Epidermal melanocyte (primary cell): ENCODE measurements around the gene KCNMA1.
"Not testable (repeated sequence)": the region's sequence is repeated elsewhere in the genome, so short reads cannot be mapped to it uniquely, and the experiment has no call there.

Experiments used
- DNase-seq: peaks from one replicate; pipeline ENCODE4 v3.0.0; 2011; ENCODE audit warnings: low spot score; ENCODE audit not compliant: insufficient read length

The KCNMA1 gene

DNA sequence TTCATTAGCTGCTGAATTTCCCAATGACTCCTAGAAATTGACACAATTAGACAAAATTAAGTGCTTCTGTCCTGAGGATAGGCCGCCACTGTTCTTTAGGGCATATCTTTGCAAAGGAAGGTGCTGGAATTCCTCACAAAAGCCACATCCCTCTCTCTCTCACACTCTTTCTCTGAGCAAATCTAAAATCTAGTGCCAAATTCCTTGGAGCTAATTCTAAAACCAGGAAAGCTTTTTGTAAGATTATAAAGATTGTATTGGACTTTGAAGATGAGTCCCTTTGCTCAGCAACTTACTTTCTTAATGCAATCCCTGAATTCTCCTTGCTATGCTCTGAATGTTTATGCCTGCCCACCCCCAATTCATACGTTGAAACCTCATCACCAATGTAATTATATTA, 288.9 kb downstream of the KCNMA1 start:
- DNase-seq, result no peak

DNA sequence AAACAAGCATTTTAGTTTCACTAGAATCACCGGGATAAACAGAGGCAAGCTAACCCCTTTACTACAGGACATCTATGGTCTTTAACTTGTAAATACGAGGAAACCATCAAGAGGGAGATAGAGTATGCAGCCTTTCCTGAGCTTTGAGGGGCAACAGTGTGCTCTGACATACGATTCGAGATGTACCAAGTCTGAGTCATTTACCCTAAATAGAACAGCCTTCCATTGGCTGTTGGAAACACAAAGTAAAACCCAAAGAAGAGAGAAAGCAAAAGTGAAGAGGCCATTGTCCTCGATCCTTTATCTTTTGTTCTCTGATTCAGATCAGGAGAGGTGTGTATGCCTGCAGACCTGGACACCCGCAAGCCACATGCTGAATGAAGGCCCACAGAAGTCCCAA, 289.5 kb downstream of the KCNMA1 start:
- no peak for DNase-seq

DNA sequence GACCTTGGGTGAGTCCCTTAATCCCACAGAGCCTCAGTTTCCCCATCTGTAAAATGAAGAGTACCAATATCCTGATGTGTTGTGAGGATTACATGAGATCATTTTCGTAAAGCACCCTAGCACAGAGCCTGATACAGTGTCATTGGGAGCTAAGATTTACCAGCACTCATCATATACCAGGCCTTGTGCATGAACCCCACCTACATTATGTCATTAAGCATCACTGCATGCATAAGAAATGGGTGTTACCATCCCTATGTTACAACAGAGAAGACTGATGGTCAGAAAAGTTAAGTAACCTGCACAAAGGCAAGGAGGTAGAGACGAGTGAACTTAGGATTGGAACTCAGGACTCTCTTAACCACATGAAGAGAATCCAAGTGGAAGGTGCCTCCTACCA, 290.6 kb downstream of the KCNMA1 start:
- DNase-seq, result no peak

DNA sequence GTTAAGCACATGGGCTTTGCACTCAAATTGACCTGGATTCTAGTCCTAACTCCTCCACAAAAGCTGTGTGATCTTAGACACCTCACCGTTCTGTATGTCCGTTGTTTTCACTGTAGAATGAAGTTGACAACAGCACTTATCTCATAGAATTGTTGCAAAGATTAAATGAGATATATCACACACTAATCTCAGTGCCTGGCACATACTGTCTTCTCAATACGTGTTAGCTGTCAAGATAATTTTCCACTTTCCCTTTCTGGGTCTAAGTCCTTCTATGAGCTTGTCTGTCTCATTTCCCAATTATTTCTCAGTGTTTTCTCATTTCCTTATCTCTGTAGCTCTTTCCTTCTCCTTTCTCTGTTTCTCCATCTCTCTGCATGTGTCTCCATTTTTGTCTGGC, 296.6 kb downstream of the KCNMA1 start:
- no peak for DNase-seq

DNA sequence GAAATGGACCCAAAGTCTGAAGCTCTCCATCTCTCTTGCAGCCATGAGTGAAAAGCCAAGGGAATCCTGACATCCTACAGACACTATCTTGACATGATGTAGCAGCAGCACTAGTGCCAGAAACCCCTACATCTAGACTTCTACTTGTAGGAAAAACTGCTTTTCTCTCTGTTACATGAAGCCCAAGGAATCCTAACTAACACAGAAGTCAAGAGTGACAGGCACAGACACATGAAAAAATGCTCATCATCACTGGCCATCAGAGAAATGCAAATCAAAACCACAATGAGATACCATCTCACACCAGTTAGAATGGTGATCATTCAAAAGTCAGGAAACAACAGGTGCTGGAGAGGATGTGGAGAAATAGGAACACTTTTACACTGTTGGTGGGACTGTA, 297.7 kb downstream of the KCNMA1 start:
- DNase-seq, result not testable (repeated sequence)

DNA sequence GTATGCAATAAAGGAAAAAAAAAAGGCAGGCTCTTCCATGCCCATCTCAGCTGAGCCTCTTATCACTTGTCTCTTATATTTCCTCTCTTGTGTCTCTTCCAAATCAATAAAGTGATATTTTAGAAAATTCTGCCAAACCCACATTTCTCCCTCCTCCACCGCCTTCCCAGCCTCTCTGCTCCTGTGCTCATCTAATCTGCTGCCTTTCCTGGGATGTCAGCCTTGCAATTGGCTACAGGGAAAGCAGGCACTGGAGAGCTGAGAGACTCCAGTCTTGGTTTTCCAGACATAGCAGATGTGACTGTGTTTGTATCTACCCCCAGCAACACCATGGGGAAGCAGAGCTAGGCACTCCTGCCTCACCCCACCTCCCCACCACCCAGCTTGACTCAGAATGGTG, 298.4 kb downstream of the KCNMA1 start:
- DNase-seq, result no peak

DNA sequence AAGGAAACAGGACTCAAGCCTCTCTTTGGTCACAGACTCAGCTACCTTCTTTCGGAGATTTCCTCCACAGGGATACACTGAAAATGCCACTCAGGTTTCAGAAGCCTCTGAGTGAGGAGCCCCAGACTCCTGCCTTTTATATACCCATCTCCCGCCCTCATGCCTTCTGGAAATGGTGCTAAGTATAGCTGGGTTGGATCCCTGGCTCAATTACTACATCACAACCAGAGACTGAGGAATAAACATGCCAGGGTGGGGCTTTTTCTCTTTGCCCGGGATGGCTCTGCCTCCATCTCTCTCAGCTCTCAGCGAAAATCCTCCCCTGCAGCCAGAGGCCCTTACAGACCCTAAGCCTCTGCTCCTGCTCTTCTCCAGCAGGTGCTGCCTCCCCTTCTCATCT, 299.5 kb downstream of the KCNMA1 start:
- DNase-seq, result no peak

DNA sequence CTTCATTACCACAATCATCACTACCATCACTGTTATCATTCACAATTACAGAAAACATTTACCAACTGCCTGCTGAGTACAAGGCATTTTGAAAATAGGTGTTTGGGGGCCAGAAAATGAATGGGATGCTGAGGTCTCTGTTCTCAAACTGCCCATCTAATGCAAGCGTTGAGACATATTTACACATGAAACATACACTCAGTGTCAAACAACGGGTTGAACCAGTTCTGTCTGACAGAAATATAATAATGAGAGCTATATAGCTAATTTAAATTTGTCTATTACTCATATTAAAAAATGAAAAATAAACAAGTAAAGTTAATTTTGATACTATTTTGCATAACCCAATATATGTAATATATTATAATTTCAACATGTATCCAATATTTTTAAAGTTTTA, 303.1 kb downstream of the KCNMA1 start:
- DNase-seq, result no peak

DNA sequence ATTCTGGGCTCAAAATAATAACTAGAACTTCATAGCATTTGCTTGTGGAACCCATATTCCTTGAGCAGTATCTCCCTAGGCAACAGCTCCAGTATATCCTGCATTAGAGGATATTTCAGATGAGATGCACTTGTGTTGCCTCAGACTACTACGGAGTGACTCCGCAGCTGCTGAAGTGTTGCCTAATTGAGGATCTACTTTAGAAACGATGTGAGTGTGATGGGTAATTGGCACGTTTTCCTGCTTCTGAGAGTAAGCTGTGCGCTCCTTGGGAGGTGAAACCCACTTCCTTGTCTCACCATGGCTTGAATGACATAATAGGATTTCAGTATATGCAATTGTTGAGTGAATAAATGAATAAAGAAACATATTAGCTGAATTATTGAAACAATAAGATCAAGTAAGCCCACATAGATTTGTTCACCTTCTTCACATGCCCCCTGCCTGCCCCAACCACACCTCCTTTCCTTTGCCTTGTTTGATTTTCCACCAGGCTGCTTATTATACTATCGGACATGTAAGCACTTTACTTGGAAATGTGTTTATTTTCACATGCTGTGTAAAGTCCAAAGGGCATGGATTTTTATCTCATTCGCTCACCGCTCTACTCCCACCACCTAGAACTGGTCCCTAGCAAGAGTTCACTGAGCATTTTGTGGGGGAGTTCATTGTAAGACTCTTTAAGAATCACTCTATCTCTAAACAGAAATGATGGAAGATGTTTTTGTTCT, 303.8 kb downstream of the KCNMA1 start:
- DNase-seq, result no peak

DNA sequence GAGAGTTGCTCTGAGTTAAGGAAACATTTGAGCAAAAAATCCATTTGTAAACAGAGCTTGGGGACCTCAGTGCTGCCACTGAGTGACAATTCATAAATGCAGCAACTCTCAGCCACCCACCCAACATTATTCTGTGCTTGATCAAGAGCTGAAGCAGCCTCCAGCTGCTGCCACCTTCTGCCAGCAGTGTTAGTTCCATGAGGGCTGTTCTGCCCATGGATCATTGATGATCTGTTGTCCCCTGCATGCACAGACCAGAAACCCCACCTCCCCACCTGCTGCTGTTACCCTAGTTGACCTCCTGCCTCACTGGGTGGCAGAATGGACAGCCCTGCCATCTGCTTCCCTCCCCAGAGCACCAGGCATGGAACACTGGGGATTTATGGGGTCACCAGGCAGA, 305.4 kb downstream of the KCNMA1 start:
- DNase-seq, result no peak

DNA sequence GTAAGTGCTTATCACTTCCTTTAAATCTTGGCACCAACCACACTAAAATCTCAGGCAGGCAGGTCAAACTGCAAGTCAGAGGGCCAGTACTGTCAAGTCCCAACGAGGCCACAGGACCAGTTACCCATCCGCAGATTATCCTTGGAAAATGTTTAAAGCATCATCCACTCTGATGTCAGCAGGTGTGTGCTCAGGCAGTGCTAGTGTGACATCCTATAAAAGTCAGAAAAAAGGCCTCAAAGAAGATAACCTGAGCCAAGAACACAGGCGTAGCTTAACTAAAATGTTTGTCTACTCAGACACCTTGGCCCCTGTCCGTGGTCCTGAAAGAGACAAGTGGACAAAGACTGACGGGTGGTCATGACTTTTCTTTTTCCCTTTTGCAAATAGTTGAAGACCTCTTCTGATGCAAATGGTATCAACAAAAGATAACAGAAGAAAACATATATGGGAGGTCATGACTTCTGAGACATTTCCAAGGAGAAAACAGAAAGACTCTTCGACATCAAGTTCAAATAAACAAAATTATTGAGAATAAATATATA, 309.3 kb downstream of the KCNMA1 start:
- no peak for DNase-seq

DNA sequence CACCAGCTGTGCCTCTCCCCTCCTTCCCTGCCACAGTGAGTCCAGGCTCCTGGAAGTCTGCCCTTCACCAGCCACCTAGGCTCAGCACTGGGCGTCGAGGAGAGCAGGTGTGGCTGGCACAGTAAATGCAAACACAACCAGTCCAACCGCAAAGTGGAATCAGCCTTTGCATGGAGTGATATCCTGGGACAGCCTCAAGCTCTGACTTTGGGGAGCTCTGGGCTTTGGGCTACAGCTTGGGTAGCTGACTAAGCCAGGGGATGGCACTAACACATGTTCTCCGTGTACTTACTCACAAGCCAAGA, 312.4 kb downstream of the KCNMA1 start:
- DNase-seq, result no peak

DNA sequence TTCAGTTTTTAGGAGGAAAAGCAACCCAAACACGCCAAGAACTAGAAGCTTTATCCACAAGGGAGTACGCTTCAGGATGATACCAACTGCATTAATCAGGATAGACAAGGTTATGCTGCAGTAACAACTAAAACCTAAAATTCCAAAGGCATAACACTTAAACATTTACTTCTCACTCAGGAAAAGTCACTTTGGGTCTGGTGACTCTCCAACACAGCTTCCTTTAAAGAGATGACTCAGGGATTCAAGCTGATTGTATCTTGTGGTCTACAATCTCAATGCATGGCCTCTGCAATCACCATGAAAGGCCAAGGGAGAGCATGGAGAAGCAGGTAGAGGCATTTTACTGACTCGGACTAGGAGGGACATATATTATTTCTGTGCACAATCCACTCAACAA, 315.8 kb downstream of the KCNMA1 start:
- no peak for DNase-seq

DNA sequence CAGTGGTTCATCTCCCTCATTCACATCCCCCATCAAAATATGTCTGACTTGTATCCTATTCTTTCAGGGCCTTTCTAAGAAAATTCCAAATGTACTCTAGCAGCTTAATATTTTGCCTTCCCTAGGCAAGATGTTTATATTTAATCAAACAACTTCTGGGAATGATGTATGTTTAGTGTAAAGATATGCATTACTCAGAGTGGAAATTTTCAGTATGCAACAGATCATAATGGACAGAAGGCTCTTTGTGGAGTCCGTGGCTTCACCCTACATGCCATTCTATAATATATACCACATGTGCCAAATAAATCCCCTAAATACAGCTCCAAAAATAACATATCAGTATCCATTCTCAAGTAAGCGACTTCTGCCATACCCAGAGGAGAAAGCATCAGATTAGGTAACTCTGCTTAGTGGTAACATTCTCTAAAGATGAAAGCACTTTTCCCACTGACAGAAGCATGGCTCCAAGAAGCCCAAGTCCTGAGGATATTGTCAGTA, 316.6 kb downstream of the KCNMA1 start:
- DNase-seq, result peak; percentile 43

DNA sequence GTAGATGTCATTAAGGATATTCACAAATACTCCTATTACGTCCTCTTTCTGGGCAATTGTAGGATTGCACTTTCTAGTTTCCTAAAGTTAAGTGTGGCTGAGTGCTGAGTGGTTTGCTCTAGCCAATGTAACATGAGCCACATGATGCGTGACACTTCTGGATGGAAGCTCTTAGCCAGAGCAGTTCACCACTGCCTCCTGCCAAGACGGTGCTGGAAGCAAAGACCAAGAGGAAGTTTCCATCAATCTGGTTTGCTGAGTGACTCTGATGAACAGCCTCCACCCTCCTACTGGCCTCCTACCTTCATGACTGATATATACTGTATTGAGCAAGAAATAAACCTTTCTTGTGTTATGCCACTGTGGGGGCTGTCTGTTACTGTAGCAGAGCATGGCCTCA, 318.1 kb downstream of the KCNMA1 start:
- DNase-seq, result no peak

DNA sequence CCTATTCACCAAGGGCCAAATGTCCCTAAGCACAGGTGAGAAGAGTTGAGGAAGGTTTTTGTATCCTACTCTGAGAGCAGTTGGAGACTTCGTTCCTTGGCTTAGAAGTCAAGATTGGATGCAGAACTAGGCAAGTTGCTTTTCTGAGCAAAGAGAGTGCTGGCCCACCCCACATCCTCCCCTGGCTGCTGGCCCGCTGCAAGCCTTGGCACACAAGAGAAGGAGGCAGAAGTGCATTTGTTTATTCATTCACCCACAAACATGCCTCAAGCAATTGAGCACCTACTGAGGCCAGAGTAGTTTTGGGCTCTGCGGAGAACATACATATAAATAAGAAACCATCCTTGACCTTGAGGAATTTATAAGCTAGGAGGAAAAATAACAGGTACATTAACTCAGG, 318.9 kb downstream of the KCNMA1 start:
- no peak for DNase-seq

DNA sequence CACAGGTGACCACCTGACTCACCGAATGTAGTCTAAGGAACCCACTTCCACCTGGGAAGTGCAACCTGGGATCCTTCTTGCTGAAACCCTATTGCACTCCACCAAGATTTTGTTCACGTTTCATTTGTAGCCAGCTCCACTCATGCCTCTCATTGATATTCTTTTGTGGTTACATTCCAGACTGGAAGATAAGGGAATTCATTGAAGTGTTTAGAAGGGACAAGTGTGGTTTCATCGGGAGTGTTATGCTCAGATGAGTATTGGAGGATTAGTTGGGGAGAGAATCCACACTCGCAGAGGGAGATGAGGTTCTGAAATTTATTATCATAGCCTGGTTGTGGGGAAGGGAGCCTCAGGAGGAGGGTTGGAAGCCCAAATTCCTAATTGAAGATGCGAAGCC, 320.4 kb downstream of the KCNMA1 start:
- DNase-seq, result no peak

DNA sequence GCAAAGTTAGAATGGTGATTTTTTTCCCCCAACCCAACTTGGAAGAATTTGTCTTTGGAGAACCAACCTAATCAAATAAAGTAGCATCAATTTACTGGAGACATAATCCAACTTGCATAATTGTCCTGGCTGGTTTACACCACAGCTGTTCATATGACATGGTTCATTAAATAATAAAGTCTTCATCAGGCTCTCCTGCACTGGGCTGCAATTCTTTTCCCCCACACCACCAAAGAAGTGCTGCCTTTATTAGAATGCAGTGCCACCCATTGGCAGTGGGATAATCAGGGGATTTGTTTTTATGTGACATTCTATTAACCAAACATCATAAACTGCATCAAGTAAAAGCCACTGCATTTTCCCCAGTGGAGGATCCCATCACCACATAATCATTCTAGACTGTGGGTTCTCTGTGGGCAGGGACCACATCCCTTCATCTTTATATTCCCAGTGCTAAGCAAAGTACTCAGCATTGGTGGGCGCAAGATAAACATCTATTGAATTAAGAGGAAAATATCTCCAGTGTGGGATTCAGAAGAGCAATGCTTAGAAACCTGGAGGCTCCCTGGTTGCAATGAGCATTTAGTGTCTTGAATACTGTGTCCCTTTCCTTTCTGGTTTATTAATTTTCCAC, 322.0 kb downstream of the KCNMA1 start:
- DNase-seq, result no peak

DNA sequence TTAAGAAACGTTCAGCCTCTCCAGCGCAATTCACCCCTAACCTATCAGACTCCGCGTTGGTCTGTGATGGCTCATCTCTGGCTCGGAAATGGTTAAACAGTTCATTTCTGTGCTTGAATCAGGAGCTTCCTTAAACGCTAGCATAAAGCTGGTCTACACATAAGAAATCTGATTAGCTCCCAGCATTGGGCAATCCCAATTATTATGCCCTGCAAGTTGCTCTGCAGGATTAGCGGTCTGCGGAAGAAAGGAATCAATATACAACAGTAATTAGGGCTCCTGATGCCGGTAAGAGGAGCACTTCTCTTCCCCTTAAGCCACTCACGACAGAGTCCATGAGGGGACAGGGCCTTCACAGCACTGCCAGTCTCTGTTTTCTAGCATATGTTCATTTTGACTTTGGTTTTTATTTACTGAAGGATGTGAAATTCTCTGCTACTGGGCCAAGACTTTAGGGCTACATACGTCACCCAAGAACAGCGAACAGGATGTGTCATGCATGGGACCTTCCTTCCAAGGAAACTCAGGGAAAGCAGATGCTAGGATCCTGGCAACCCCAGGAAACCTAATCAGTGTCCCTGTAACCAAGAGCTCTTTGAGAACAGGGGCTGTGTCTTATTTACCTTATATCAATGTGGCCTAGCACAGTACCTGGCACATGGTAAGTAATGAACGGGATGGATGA, 324.4 kb downstream of the KCNMA1 start:
- no peak for DNase-seq

DNA sequence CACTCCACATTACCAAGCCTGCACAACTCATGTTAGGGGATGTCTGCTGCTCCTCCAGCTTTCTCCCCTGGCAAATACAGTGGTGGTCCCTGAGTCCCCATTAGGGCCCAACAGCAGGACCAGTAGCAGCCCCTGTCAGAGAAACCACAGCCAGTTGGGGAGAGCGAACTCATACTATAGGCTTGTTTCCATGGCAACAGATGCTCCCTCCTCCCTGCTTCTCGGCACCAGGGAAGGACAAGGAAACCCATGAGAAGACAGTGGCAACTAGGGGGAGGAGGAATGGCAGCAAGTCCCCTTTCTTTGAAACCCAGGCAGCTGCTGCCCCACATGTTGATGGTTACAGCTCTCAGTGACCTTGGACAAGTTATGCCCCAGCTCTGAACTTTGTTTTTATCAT, 326.4 kb downstream of the KCNMA1 start:
- DNase-seq, result no peak

DNA sequence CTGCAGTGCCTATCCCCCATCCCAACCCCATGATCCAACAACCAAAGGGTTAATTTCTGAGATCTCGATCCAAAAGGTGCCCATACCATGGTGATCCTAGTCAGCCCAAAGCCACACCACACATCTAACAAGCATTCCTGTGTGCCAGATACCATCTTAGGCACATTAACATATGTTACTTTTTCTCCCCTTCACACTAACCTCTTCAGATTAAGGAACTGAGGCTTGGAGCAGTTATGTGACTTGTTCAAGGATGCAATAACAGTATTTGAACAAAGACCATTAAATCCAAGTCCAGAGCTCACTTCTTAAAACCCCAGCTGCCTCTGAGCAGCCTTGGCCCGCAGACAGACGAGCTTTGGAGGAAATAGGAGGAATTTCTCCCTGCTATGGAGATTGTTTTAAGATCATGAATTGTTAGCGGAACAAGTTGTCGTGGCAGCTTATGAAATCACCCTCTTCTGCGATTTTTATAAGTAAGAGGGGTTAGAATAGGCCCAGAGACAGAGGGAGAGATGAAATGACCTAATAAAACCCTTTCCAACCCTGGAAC, 327.2 kb downstream of the KCNMA1 start:
- no peak for DNase-seq

DNA sequence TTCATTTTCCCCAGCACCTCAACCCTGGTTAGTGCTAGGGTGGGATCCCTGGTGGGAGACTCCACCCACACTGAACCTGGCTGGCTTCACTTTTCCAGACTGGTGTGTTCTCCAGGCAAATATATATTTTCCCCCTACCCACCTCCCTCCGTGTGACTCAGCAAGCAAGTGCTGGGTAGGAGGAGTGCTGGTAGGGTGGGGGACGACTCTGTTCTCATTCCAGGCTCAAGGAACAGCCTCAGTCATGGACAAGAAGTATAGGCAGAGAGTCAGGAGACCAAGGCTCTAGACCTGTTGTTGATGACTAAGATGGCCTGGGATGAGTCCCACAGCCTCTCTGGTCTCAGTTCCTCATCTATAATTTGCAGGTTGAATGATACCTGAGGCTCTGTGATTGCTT, 328.1 kb downstream of the KCNMA1 start:
- DNase-seq, result no peak
